GM19193 (cell line): ENCODE measurements around the gene KPNA6.

Source experiments
- POLR2A ChIP-seq: IDR thresholded peaks from 4 replicates; pipeline ENCODE4 v1.6.1; 2011; ENCODE audit not compliant: insufficient read depth, insufficient read length; ENCODE audit errors: extremely low read depth

Gene KPNA6

GRCh38 chr1:32178380-32179192, 70.7 kb downstream of the KPNA6 start:
- no peak for TF ChIP-seq POLR2A

GRCh38 chr1:32179193-32179442, 71.3 kb downstream of the KPNA6 start:
- no peak for TF ChIP-seq POLR2A

DNA sequence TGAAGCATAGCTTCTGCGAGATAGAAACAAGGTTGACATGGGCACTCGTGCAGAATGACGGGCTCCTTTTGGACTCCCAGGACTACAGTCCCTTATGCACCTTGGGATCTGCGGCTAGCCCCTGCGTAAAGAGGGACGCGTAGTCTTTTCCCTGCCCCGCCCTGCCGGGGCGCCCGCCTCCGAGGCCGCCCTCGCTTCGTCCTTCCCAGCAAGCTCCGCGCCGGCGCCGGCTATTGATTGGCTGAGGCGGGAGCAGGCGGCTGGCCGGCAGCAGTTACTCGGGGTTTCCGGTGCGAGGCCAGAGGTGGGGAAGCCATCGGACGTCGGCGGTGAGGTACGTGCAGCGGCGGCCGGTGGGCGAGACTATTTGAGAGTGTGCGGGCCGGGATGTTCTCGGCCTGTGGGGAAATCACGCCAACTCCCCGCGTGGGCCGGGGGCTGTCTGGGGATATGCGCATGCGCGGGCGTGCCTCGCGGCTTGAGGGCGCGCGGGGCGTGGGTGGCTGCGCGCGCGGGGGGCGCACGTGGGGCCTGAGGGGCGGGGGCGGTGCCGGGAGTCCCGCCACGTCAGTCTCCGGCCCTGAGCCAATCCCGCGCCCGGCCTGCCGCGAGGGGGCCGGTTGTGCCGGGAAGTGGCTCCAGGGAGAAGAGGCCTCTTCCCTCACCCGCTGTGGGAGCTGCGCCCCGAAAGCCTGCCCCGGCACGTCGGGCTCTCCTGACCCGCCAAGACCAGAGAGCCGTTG, 71.8 kb downstream of the KPNA6 start, which contains the start of gene TXLNA:
Gene TXLNA, plus strand, starts transcription at position 233 of the 743 bp plus-strand sequence. CDS start 671 bp downstream, outside the sequence.
- TF ChIP-seq POLR2A = peak; percentile 94

DNA sequence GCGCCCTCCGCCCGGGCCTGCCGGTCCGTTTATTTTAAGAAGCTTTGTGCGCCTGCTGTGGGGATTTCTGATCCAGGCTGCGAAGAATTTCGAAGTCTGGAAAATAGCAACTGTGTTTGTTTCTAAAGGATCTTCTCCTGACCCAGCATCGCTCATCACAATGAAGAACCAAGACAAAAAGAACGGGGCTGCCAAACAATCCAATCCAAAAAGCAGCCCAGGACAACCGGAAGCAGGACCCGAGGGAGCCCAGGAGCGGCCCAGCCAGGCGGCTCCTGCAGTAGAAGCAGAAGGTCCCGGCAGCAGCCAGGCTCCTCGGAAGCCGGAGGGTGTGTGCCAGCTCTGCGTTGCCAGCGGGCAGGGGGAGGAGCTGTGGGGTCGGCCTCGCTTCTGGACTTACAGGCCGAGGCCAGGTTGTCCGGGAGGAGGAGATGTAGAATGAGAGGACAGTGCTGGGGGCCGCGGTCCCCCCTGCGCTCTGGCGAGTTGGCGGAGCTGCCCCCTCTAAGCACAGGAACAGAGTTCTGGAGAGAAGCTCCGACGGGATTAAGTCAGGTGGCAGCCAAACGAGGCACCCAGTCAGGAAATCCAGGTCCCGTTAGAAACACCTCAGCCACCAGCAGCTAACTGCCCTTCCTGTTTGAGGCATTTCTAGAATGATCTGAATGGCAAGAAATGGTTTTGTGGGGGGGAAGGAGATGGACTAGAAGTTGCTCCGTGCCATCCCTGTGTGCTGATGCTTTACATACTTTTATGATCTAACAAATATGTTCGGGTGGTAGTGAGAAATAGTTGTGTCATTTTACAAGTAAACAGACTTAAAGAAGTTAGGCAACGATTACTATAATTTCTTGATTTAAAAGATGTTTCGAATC, 72.6 kb downstream of the KPNA6 start:
- no peak for TF ChIP-seq POLR2A

DNA sequence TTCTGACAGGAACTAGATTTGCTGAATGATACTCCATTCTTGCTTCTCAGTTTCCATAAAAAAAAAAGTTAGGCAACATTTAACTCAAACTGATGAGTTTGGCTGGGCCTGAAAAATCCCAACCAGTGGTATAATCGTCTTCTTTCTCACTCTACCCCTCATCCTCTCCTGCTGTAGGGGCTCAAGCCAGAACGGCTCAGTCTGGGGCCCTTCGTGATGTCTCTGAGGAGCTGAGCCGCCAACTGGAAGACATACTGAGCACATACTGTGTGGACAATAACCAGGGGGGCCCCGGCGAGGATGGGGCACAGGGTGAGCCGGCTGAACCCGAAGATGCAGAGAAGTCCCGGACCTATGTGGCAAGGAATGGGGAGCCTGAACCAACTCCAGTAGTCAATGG, 73.2 kb downstream of the KPNA6 start:
- no peak for TF ChIP-seq POLR2A

DNA sequence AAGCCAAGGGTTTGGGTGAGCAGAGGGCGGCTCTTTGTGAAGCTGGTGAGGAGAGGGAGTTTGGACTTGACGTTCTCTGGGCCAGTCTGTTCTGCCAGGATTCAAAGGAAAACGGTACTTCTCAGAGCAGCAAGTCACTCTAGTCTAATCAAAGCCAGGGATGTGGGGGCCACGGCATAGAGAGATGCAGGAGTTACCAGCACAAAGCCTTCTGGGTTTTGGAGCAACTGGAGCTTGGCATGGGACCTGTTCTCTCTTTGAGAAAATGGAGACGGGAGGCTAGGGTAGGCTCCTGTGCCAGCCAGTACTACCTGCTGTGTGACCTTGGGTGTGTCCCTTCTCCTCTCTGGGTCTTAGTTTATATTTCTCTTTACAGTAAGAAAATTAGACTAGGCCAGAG, 73.7 kb downstream of the KPNA6 start:
- peak; percentile 21 for TF ChIP-seq POLR2A

DNA sequence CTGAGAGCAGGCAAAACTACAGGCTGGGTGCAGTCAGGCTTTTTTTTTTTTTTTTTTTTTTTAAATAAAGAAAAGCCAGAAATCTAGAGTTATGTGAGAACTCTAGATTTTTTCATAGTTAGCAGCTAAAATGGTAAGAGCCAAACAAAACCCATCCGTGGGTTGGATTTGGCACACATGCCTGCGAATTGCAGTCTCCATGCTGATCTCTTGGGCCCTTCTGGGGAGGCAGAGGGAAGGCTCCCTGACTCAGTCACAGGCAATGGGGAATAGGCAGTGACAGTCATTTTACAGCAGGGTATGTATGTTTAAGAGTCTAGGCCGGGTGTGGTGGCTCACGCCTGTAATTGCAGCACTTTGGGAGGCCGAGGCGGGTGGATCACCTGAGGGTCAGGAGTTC, 74.2 kb downstream of the KPNA6 start:
- no peak for TF ChIP-seq POLR2A

DNA sequence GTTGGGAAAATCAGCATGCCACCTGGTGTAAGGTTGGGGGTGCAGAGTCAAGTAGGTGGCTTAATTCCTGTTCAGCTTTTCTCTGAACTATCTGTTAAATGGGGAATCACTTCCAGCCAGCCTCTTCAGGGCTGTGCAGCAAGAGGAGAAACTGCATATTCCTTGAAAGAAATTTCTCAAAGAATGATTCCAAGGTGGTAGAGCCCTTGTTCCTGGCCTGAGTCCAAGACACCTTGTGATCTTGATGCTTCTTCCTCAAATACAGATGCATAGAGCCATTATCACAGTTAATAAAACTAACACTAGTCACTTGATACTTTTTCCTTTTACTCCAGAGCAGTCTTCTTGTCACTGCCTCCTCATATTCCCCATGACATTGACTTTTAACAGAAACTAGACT, 76.8 kb downstream of the KPNA6 start:
- no peak for TF ChIP-seq POLR2A

DNA sequence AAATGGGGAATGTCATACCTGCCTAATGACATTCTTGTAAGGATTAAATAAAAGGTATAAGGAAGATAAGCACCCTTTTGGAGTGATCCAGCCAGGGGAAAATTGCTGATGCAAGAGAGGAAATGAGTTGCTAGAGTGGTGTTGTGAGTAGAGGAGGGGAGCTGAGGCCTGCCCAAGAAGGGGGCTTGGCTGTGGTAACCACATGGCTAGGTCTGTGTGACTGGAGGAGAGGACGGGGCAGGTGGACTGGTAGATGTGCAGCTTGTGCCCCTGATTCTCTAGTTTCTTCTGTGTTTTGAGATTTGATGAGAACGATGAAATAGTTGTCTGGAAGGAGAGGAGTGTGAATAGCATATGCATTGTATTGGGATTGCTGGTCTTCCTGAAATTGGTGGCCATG, 78.2 kb downstream of the KPNA6 start:
- TF ChIP-seq POLR2A = no peak

GRCh38 chr1:32186491-32186890, 78.6 kb downstream of the KPNA6 start:
- TF ChIP-seq POLR2A = no peak

GRCh38 chr1:32187850-32188249, 80.0 kb downstream of the KPNA6 start:
- TF ChIP-seq POLR2A = no peak

GRCh38 chr1:32192220-32192948, 84.5 kb downstream of the KPNA6 start:
- no peak for TF ChIP-seq POLR2A

GRCh38 chr1:32194984-32195383, 87.1 kb downstream of the KPNA6 start:
- TF ChIP-seq POLR2A = no peak

DNA sequence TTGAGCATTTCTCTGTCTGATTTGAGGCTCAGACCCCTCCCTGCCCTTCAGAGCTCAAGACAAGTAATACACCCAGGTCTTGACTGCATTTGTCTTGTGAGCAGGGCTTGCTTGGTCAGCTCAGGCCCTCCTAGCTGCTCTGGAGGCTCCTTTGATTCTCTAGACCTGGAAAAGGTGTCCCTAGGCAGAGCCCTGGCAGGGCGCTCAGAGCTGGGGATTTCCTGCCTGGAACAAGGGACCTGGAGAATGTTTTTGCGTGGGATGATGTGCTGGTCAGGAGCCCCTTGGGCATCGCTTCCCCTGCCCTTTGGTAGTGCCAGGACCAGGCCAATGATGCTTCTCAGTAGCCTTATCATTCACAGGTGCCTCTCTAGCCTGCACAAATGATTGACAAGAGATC, 87.7 kb downstream of the KPNA6 start:
- no peak for TF ChIP-seq POLR2A
